Activated B cell treated with CpG ODN at 0.5 μM for 24 hours (primary cell): ENCODE data around the gene AAGAB. TPM values are rescaled to one million over a fixed set of nuclear protein-coding genes. Genes with fewer than 3 reads are reported as not detected.

Experiments used
- ATAC-seq: fragments of 200-7000 bp; cut with Tn5 transposase; one replicate; pipeline ENCODE4 v1.10.0; 2021; ENCODE audit warnings: low read depth, mild to moderate bottlenecking, moderate library complexity
- CTCF ChIA-PET: fragments of 350-600 bp; sonication (Branson Sonifier 250); formaldehyde crosslinking; loops from one replicate; lab custom pipeline; 2021; ENCODE audit warnings: antibody characterized with exemption; lab: Charles Lee
- POLR2A ChIA-PET: fragments of 350-600 bp; sonication (Branson Sonifier 250); formaldehyde crosslinking; loops from one replicate; lab custom pipeline; 2021; ENCODE audit warnings: antibody characterized with exemption; lab: Charles Lee
- DNase-seq: peaks from one replicate; pipeline ENCODE4 v3.0.0; 2022
- H3K27ac Mint-ChIP-seq: one replicate; pipeline ENCODE4 v1.8.0; 2020; ENCODE audit warnings: mixed read lengths
- H3K27me3 Mint-ChIP-seq: one replicate; pipeline ENCODE4 v1.8.0; 2021; ENCODE audit warnings: mixed read lengths
- H3K36me3 Mint-ChIP-seq: one replicate; pipeline ENCODE4 v1.8.0; 2021; ENCODE audit warnings: low read depth, mixed read lengths
- H3K4me1 Mint-ChIP-seq: one replicate; pipeline ENCODE4 v1.8.0; 2021; ENCODE audit warnings: mixed read lengths
- H3K4me3 Mint-ChIP-seq: one replicate; pipeline ENCODE4 v1.8.0; 2020; ENCODE audit warnings: mild to moderate bottlenecking, mixed read lengths
- H3K9me3 Mint-ChIP-seq: one replicate; pipeline ENCODE4 v1.8.0; 2020; ENCODE audit warnings: mixed read lengths
- CTCF ChIP-seq: fragments of 200-600 bp; IDR thresholded peaks from one replicate; pipeline ENCODE4 v1.8.0; 2022; ENCODE audit warnings: antibody characterized with exemption, mild to moderate bottlenecking
- intact Hi-C: fragments of 100-400 bp; cut with micrococcal nuclease; formaldehyde crosslinking; loops from one replicate; pipeline ENCODE4 v1.15.1; 2024
- total RNA-seq: library from RNA; stranded (reverse); gene quantifications from 2 replicates; pipeline ENCODE4 v1.2.3, GENCODE V29; 2022

AAGAB gene
- total RNA-seq, 1 donor from 2014 or later, result 48.5 TPM

- TF ChIP-seq CTCF, result no peak
- peak overlapping the region; percentile 54 for H3K27ac Mint-ChIP-seq
- H3K4me3 Mint-ChIP-seq, result no peak overlapping the region
- ChIA-PET POLR2A (no interaction called here), CTCF (no interaction called here)
- ATAC-seq (no peak), DNase-seq (no peak)
- intact Hi-C loops, result no loop called here
- no peaks in the 10 kb centered on the region for H3K9me3 Mint-ChIP-seq
- no peaks in the 10 kb centered on the region for H3K27me3 Mint-ChIP-seq
- peaks cover 37% of the 10 kb centered on the region for H3K4me1 Mint-ChIP-seq
- peaks cover 98% of the 10 kb centered on the region for H3K36me3 Mint-ChIP-seq
Measured at GRCh38 chr15:67171471-67171870, 83.0 kb downstream of the AAGAB start.

GRCh38 chr15:67170143-67170925 lies 84.1 kb downstream of the AAGAB start:
- no peak for TF ChIP-seq CTCF
- ATAC-seq (no peak), DNase-seq (no peak)
- peak overlapping the region; percentile 10 for H3K27ac Mint-ChIP-seq
- no peak overlapping the region for H3K4me3 Mint-ChIP-seq
- H3K9me3 Mint-ChIP-seq, result no peaks in the 10 kb centered on the region
- H3K36me3 Mint-ChIP-seq, result peaks cover 98% of the 10 kb centered on the region
- no peaks in the 10 kb centered on the region for H3K27me3 Mint-ChIP-seq
- ChIA-PET CTCF (no interaction called here), POLR2A (no interaction called here)
- intact Hi-C loops, result no loop called here
- H3K4me1 Mint-ChIP-seq, result peaks cover 33% of the 10 kb centered on the region

DNA sequence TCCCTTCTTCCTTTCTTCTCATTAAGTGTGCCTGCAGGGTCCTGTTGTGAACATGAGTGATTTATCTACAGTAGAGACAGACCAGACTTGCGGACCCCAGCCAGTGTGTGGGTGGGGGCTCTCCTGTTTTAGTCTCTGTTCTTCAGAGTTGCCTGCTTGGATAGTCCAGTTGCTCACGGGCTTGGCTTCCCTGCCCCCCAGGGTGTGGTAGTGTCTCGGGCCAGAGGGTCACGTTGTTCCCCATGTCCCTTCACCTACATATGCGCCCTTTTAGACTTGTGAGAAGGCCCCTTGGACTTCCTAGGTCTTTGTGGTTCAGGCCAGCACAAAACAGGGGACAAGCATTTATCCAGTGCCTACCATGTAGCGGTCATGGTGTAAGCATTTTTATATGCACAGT lies 85.8 kb downstream of the AAGAB start:
- H3K9me3 Mint-ChIP-seq, result no peaks in the 10 kb centered on the region
- intact Hi-C loops, result no loop called here
- H3K4me1 Mint-ChIP-seq, result peaks cover 22% of the 10 kb centered on the region
- peaks cover 94% of the 10 kb centered on the region for H3K36me3 Mint-ChIP-seq
- no peaks in the 10 kb centered on the region for H3K27me3 Mint-ChIP-seq
- TF ChIP-seq CTCF, result no peak
- H3K27ac Mint-ChIP-seq, result no peak overlapping the region
- ATAC-seq (no peak), DNase-seq (no peak)
- ChIA-PET POLR2A (interaction anchor here (0.6 kb wide), 1 partner anchor 20 kb away, joined by 3 read pairs; no protein-coding TSS in a partner anchor), CTCF (no interaction called here)
- no peak overlapping the region for H3K4me3 Mint-ChIP-seq

GRCh38 chr15:67167091-67167490 lies 87.4 kb downstream of the AAGAB start:
- intact Hi-C loops, result no loop called here

More at GRCh38 chr15:67167091-67167490, 87.4 kb downstream of the AAGAB start:
- Mint-ChIP-seq H3K27me3 (no peaks in the 10 kb centered on the region), H3K9me3 (no peaks in the 10 kb centered on the region), H3K36me3 (peaks cover 82% of the 10 kb centered on the region), H3K27ac (no peak overlapping the region), H3K4me3 (no peak overlapping the region), H3K4me1 (peaks cover 28% of the 10 kb centered on the region)
- TF ChIP-seq CTCF, result no peak
- DNase-seq, result no peak
- ChIA-PET CTCF (no interaction called here), POLR2A (no interaction called here)
- ATAC-seq, result no peak
